HepG2 (cell line): ENCODE results near the gene ASH1L. TPM values are rescaled to one million over a fixed set of nuclear protein-coding genes. Genes with fewer than 3 reads are reported as not detected.

Experiments
- ATAC-seq: fragments of 200-7000 bp; cut with Tn5 transposase; 3 replicates; pipeline ENCODE4 v1.9.1; 2020; ENCODE audit warnings: mild to moderate bottlenecking, moderate library complexity
- BruUV-seq: library from RNA; stranded (reverse); fragments of 400-500 nt; replicated peaks from 2 replicates; lab custom pipeline; 2021; lab: Mats Ljungman, UMichigan
- CTCF ChIA-PET: fragments of 300-600 bp; formaldehyde crosslinking; extraction: SDS; loops from one replicate; lab custom pipeline; 2021; ENCODE audit warnings: low total read pairs, inconsistent platforms, low intra/inter-chr PET ratio; lab: Yijun Ruan, JAX
- POLR2A ChIA-PET: fragments of 350-600 bp; sonication (Branson Sonifier 250); formaldehyde crosslinking; loops from one replicate; lab custom pipeline; 2020; ENCODE audit warnings: antibody characterized with exemption, inconsistent platforms; lab: Yijun Ruan, JAX
- DNase-seq: peaks from one replicate; pipeline ENCODE4 v3.0.0-alpha.2; 2015; ENCODE audit warnings: low spot score
- FAIRE-seq: peaks from 3 replicates; lab custom pipeline; 2011; peaks lifted over from hg19 to GRCh38; lab: Jason Lieb, UNC
- H2AFZ ChIP-seq: one replicate; pipeline ENCODE4 v1.6.1; 2011; ENCODE audit warnings: low read length, inconsistent platforms
- H3K27ac ChIP-seq: fragments of 300-600 bp; 3 replicates; pipeline ENCODE4 v1.8.0; 2011; ENCODE audit warnings: mixed run types, mild to moderate bottlenecking, mixed read lengths, low read length, inconsistent platforms; ENCODE audit not compliant: insufficient read depth; ENCODE audit errors: extremely low read length
- H3K27me3 ChIP-seq, 2 experiments: fragments of 200-600 bp in 1 of 2; 2 replicates in 1 of 2; 3 replicates in 1 of 2; pipeline versions ENCODE4 v1.6.0 to v1.8.0; 2011; ENCODE audit warnings: low read length in 2 of 2, mild to moderate bottlenecking in 2 of 2, moderate library complexity in 2 of 2, inconsistent platforms in 1 of 2; ENCODE audit not compliant: insufficient read depth in 2 of 2, control insufficient read depth in 1 of 2
- H3K36me3 ChIP-seq, 2 experiments: fragments of 200-600 bp in 1 of 2; replicated peaks in 1 of 2; 2 replicates in 1 of 2; 3 replicates in 1 of 2; pipeline versions ENCODE4 v1.5.1 to v1.8.0; 2011; ENCODE audit warnings: low read length in 2 of 2, inconsistent platforms in 1 of 2; ENCODE audit not compliant: insufficient read depth in 2 of 2, control insufficient read depth in 1 of 2
- H3K4me1 ChIP-seq: 2 replicates; pipeline ENCODE4 v1.5.1; 2012; ENCODE audit warnings: low read length, inconsistent platforms; ENCODE audit not compliant: insufficient read depth
- H3K4me2 ChIP-seq: 2 replicates; pipeline ENCODE4 v1.6.0; 2011; ENCODE audit warnings: low read depth, low read length, inconsistent platforms
- H3K4me3 ChIP-seq, 3 experiments: fragments of 200-600 bp in 1 of 3; sonication (generic), shearing (Covaris generic) in 1 of 3; replicated peaks in 1 of 3; 2 replicates each; pipeline ENCODE4 v1.5.1; 2011 to 2016; ENCODE audit warnings: low read length in 3 of 3, inconsistent platforms in 2 of 3, low read depth in 2 of 3, mild to moderate bottlenecking in 2 of 3, control low read depth in 1 of 3, mixed read lengths in 1 of 3; ENCODE audit not compliant: insufficient read depth in 1 of 3
- H3K79me2 ChIP-seq: one replicate; pipeline ENCODE4 v1.6.1; 2011; ENCODE audit warnings: low read length, inconsistent platforms; ENCODE audit not compliant: insufficient read depth
- H3K9ac ChIP-seq: 2 replicates; pipeline ENCODE4 v1.6.0; 2011; ENCODE audit warnings: mild to moderate bottlenecking, low read depth, low read length, inconsistent platforms; ENCODE audit not compliant: insufficient read depth
- H3K9me3 ChIP-seq: 2 replicates; pipeline ENCODE4 v1.5.1; 2012; ENCODE audit warnings: mild to moderate bottlenecking, low read length
- H4K20me1 ChIP-seq: 2 replicates; pipeline ENCODE4 v1.6.0; 2011; ENCODE audit warnings: inconsistent platforms, mild to moderate bottlenecking, low read length, moderate library complexity; ENCODE audit not compliant: insufficient read depth
- PHF8 ChIP-seq: sonication (generic); formaldehyde crosslinking; IDR thresholded peaks from 2 replicates; pipeline ENCODE4 v1.5.0; 2020; ENCODE audit warnings: missing genetic modification reagents
- SALL2 ChIP-seq: sonication (generic); formaldehyde crosslinking; IDR thresholded peaks from 2 replicates; pipeline ENCODE4 v1.8.1; 2023; ENCODE audit warnings: mild to moderate bottlenecking, missing genetic modification reagents, inconsistent platforms
- SP140L ChIP-seq: sonication (generic); formaldehyde crosslinking; IDR thresholded peaks from 2 replicates; pipeline ENCODE4 v1.4.0; 2020; ENCODE audit warnings: missing genetic modification reagents, borderline replicate concordance
- TCF7 ChIP-seq: sonication (generic); IDR thresholded peaks from 2 replicates; pipeline ENCODE4 v1.6.1; 2016; ENCODE audit warnings: antibody characterized with exemption, low read depth
- ZBTB1 ChIP-seq: sonication (generic); formaldehyde crosslinking; IDR thresholded peaks from 2 replicates; pipeline ENCODE4 v1.4.0; 2020; ENCODE audit warnings: missing genetic modification reagents, borderline replicate concordance
- ZBTB3 ChIP-seq: sonication (generic); formaldehyde crosslinking; IDR thresholded peaks from 2 replicates; pipeline ENCODE4 v1.4.0; 2020; ENCODE audit warnings: low read depth, mild to moderate bottlenecking, moderate library complexity, missing genetic modification reagents, borderline replicate concordance
- ZNF180 ChIP-seq: sonication (generic); formaldehyde crosslinking; IDR thresholded peaks from 2 replicates; pipeline ENCODE4 v1.4.0; 2020; ENCODE audit warnings: low read depth, missing genetic modification reagents, borderline replicate concordance
- ZNF629 ChIP-seq: sonication (generic); formaldehyde crosslinking; conservative IDR thresholded peaks from 2 replicates; pipeline ENCODE4 v1.5.0; 2020; ENCODE audit warnings: missing genetic modification reagents
- WGBS: methylation state at CpG from one replicate; pipeline ENCODE4 v1.1.6; 2017; ENCODE audit warnings: low lambda C conversion rate; 5-methylcytosine and 5-hydroxymethylcytosine counted together
- in situ Hi-C: cut with HindIII; loops from 2 replicates; pipeline ENCODE4 v1.10.0; 2017; ENCODE audit warnings: low pct_unique_long_range_greater_than_20kb; ENCODE audit not compliant: extremely low pct_ligation_motif_present
- intact Hi-C: fragments of 100-400 bp; cut with micrococcal nuclease; formaldehyde crosslinking; loops from one replicate; pipeline ENCODE4 v1.10.0; 2022; ENCODE audit not compliant: unreplicated experiment
- polyA plus RNA-seq, 8 experiments: library from polyadenylated mRNA; depleted of rRNA in 3 of 8; stranded (reverse) in 7 of 8; unstranded in 1 of 8; fragments of >200 nt; fragmentation: Illumina TruSeq in 4 of 8; extraction: Trizol in 4 of 8; gene quantifications; 2 replicates each; pipeline versions ENCODE4 v1.2.1 to v1.2.3, GENCODE V29; 2011 to 2016; ENCODE audit warnings: low read depth in 4 of 8, missing spikeins in 1 of 8, mixed read lengths in 1 of 8; ENCODE audit not compliant: insufficient read depth in 1 of 8
- total RNA-seq, 5 experiments: library from RNA; depleted of rRNA; stranded (reverse); fragments of >200 nt; fragmentation: Illumina TruSeq; extraction: Trizol; gene quantifications; 2 replicates each; pipeline ENCODE4 v1.2.3, GENCODE V29; 2016; ENCODE audit warnings: low read depth in 1 of 5
- TF ChIP-seq, protein P1 (sequence below): sonication (generic); formaldehyde crosslinking; IDR thresholded peaks from 2 replicates; pipeline ENCODE4 v1.9.0; 2021; ENCODE audit warnings: missing genetic modification reagents, borderline replicate concordance
- TF ChIP-seq, protein P2 (sequence below): fragments of 450-650 bp; IDR thresholded peaks from 2 replicates; pipeline ENCODE4 v1.6.1; 2016

ASH1L gene
- total and polyA plus RNA-seq, 2 of the 13 experiments (the other 11 are each of a cell fraction or from before 2014, with no cell fraction given): 10.2 to 15.3 TPM

DNA sequence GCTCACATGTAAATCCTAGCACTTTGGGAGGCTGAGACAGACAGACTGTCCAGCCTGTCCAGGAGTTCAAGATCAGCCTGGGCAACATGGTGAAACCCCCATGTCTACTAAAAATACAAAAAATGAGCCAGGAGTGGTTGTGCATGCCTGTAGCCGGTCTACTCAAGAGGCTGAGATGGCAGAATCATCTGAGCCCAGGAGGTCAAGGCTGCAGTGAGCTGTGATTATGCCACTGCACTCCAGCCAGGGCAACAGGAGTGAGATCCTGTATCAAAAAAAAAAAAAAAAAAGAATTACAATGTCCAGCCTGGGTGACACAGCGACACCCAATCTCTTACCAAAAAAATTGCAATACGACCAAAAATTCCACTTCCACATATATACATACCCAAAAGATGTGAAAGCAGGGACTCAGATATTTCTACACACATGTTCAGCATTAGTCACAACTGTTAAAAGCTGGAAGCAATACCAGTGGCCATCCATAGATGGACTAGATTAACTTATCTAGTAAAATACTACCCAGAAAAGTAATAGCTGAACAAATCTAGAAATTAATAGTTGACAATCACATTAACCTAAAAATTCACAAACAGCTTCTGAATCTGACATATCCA is 49.2 kb downstream of the ASH1L start:
- no peaks in the 10 kb centered on the region for H3K9me3 ChIP-seq
- H3K27me3 ChIP-seq: no peaks in the 10 kb centered on the region
- ATAC-seq (no peak), FAIRE-seq (no peak), DNase-seq (no peak)
- H3K79me2 ChIP-seq: peaks cover 66% of the 10 kb centered on the region
- ChIA-PET CTCF (no interaction called here), POLR2A (no interaction called here)
- no peak overlapping the region for H3K4me2 ChIP-seq
- TF ChIP-seq ZBTB1 (CRISPR knock-in tag) (no peak), SALL2 (CRISPR knock-in tag) (no peak), SP140L (no peak), PHF8 (CRISPR knock-in tag) (no peak), ZNF629 (CRISPR knock-in tag) (no peak), ZBTB3 (CRISPR knock-in tag) (no peak), ZNF180 (CRISPR knock-in tag) (no peak), TCF7 (no peak)
- TF ChIP-seq, protein P1, sequence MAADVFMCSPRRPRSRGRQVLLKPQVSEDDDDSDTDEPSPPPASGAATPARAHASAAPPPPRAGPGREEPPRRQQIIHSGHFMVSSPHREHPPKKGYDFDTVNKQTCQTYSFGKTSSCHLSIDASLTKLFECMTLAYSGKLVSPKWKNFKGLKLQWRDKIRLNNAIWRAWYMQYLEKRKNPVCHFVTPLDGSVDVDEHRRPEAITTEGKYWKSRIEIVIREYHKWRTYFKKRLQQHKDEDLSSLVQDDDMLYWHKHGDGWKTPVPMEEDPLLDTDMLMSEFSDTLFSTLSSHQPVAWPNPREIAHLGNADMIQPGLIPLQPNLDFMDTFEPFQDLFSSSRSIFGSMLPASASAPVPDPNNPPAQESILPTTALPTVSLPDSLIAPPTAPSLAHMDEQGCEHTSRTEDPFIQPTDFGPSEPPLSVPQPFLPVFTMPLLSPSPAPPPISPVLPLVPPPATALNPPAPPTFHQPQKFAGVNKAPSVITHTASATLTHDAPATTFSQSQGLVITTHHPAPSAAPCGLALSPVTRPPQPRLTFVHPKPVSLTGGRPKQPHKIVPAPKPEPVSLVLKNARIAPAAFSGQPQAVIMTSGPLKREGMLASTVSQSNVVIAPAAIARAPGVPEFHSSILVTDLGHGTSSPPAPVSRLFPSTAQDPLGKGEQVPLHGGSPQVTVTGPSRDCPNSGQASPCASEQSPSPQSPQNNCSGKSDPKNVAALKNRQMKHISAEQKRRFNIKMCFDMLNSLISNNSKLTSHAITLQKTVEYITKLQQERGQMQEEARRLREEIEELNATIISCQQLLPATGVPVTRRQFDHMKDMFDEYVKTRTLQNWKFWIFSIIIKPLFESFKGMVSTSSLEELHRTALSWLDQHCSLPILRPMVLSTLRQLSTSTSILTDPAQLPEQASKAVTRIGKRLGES (CRISPR knock-in tag): no peak
- TF ChIP-seq, protein P2, sequence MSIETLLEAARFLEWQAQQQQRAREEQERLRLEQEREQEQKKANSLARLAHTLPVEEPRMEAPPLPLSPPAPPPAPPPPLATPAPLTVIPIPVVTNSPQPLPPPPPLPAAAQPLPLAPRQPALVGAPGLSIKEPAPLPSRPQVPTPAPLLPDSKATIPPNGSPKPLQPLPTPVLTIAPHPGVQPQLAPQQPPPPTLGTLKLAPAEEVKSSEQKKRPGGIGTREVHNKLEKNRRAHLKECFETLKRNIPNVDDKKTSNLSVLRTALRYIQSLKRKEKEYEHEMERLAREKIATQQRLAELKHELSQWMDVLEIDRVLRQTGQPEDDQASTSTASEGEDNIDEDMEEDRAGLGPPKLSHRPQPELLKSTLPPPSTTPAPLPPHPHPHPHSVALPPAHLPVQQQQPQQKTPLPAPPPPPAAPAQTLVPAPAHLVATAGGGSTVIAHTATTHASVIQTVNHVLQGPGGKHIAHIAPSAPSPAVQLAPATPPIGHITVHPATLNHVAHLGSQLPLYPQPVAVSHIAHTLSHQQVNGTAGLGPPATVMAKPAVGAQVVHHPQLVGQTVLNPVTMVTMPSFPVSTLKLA: no peak
- H3K36me3 ChIP-seq: peaks cover 1 to 16% of the 10 kb centered on the region in 2 experiments; a peak in 4 of 5 replicates
- H3K4me1 ChIP-seq: peaks cover 12% of the 10 kb centered on the region
- no peak overlapping the region for H3K27ac ChIP-seq
- intact Hi-C loops (no loop called here), in situ Hi-C loops (no loop called here)
- peaks cover 8% of the 10 kb centered on the region for H4K20me1 ChIP-seq
- H2AFZ ChIP-seq: no peak overlapping the region
- no peak overlapping the region for H3K9ac ChIP-seq
- H3K4me3 ChIP-seq: no peak overlapping the region
- BruUV-seq: no TSS peak
- 96% methylated on average over 3 of the region's 3 CpGs for WGBS
